Suprapubic skin (tissue), 4 donors: ENCODE data around the gene RNF114. TPM values are rescaled to one million over a fixed set of nuclear protein-coding genes. Genes with fewer than 3 reads are reported as not detected.
"Not testable (repeated sequence)": the region's sequence is repeated elsewhere in the genome, so short reads cannot be mapped to it uniquely, and the experiment has no call there.

ENCODE experiments used
- DNase-seq, 2 donors: peaks; one replicate each; pipeline ENCODE4 v3.0.0-alpha.2; 2019; ENCODE audit warnings: low spot score in 2 of 2
- H3K27ac ChIP-seq: fragments of 200-600 bp; sonication (generic); one replicate; pipeline ENCODE4 v1.5.1; 2019
- H3K27me3 ChIP-seq: fragments of 200-600 bp; sonication (generic); one replicate; pipeline ENCODE4 v1.5.1; 2019
- H3K36me3 ChIP-seq: fragments of 200-600 bp; sonication (generic); one replicate; pipeline ENCODE4 v1.5.1; 2019
- H3K4me1 ChIP-seq: fragments of 200-600 bp; sonication (generic); one replicate; pipeline ENCODE4 v1.5.1; 2019
- H3K4me3 ChIP-seq: fragments of 200-600 bp; sonication (generic); one replicate; pipeline ENCODE4 v1.5.1; 2019; ENCODE audit warnings: mild to moderate bottlenecking
- H3K9me3 ChIP-seq: fragments of 200-600 bp; sonication (generic); one replicate; pipeline ENCODE4 v1.5.1; 2019
- EP300 ChIP-seq: sonication (generic); formaldehyde crosslinking; IDR thresholded peaks from one replicate; pipeline ENCODE4 v1.6.1; 2017; ENCODE audit warnings: antibody characterized with exemption
- POLR2A ChIP-seq, 2 donors: fragments of 450-650 bp; IDR thresholded peaks; one replicate each; pipeline ENCODE4 v1.6.1; 2017; ENCODE audit warnings: antibody characterized with exemption in 2 of 2, mild to moderate bottlenecking in 2 of 2, moderate library complexity in 2 of 2
- POLR2AphosphoS5 ChIP-seq, 3 donors: sonication (generic); formaldehyde crosslinking; IDR thresholded peaks; one replicate each; pipeline ENCODE4 v1.6.1; 2017; ENCODE audit warnings: antibody characterized with exemption in 3 of 3
- WGBS: methylation state at CpG from one replicate; pipeline ENCODE4 v1.1.5; 2018; 5-methylcytosine and 5-hydroxymethylcytosine counted together
- total RNA-seq, 4 donors: library from RNA; depleted of rRNA; stranded (reverse); fragments of >200 nt; gene quantifications; one replicate each; pipeline ENCODE4 v1.1.0, GENCODE V29; 2016
- TF ChIP-seq, protein P1 (sequence below), 2 donors: fragments of 200-600 bp in 1 of 2; fragments of 450-650 bp in 1 of 2; sonication (generic) in 1 of 2; IDR thresholded peaks; one replicate each; pipeline ENCODE4 v1.5.1; 2016 to 2019; ENCODE audit warnings: antibody characterized with exemption in 2 of 2, mild to moderate bottlenecking in 1 of 2, moderate library complexity in 1 of 2

RNF114 gene
- total RNA-seq, 4 donors from 2014 or later = 134 to 150 (median 138) TPM

GRCh38 chr20:49976542-49976941 is 40.3 kb downstream of the RNF114 start:
- H3K27me3 ChIP-seq = no peaks in the 10 kb centered on the region

GRCh38 chr20:49977740-49978139 is 41.5 kb downstream of the RNF114 start:
- 96% methylated on average over 1 of the region's 2 CpGs for WGBS
- not testable (repeated sequence) for H3K27ac ChIP-seq, H3K36me3 ChIP-seq, H3K27me3 ChIP-seq, H3K4me3 ChIP-seq, DNase-seq, H3K9me3 ChIP-seq
- peaks cover 22% of the 10 kb centered on the region for H3K4me1 ChIP-seq

More at GRCh38 chr20:49976542-49976941, 40.3 kb downstream of the RNF114 start:
- no peak for DNase-seq
- TF ChIP-seq, protein P1, sequence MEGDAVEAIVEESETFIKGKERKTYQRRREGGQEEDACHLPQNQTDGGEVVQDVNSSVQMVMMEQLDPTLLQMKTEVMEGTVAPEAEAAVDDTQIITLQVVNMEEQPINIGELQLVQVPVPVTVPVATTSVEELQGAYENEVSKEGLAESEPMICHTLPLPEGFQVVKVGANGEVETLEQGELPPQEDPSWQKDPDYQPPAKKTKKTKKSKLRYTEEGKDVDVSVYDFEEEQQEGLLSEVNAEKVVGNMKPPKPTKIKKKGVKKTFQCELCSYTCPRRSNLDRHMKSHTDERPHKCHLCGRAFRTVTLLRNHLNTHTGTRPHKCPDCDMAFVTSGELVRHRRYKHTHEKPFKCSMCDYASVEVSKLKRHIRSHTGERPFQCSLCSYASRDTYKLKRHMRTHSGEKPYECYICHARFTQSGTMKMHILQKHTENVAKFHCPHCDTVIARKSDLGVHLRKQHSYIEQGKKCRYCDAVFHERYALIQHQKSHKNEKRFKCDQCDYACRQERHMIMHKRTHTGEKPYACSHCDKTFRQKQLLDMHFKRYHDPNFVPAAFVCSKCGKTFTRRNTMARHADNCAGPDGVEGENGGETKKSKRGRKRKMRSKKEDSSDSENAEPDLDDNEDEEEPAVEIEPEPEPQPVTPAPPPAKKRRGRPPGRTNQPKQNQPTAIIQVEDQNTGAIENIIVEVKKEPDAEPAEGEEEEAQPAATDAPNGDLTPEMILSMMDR (IDR thresholded peaks at IDR 0.05) = no peak
- TF ChIP-seq POLR2A (IDR thresholded peaks at IDR 0.05) = no peak
- TF ChIP-seq EP300 = no peak
- no peak for TF ChIP-seq POLR2AphosphoS5 (IDR thresholded peaks at IDR 0.05)
- WGBS = 78% methylated on average over 2 of the region's 2 CpGs
- Histone ChIP-seq H3K36me3 (no peaks in the 10 kb centered on the region), H3K4me1 (peaks cover 10% of the 10 kb centered on the region), H3K4me3 (no peak overlapping the region), H3K27ac (no peak overlapping the region), H3K9me3 (no peaks in the 10 kb centered on the region)

- Histone ChIP-seq H3K27ac (no peak overlapping the region), H3K36me3 (no peaks in the 10 kb centered on the region), H3K27me3 (no peaks in the 10 kb centered on the region), H3K9me3 (no peaks in the 10 kb centered on the region), H3K4me1 (peaks cover 31% of the 10 kb centered on the region), H3K4me3 (no peak overlapping the region)
- WGBS = 70% methylated on average over 3 of the region's 3 CpGs
- TF ChIP-seq POLR2AphosphoS5 (IDR thresholded peaks at IDR 0.05) = no peak
- no peak for TF ChIP-seq POLR2A (IDR thresholded peaks at IDR 0.05)
- TF ChIP-seq, protein P1 (IDR thresholded peaks at IDR 0.05) = no peak
- no peak for TF ChIP-seq EP300
- DNase-seq = no peak
These were observed 42.5 kb downstream of the RNF114 start for GRCh38 chr20:49978685-49979029.

GRCh38 chr20:49979030-49979832 is 43.0 kb downstream of the RNF114 start:
- WGBS = 35% methylated on average over 19 of the region's 37 CpGs
- DNase-seq = peak in 1 of 2 donors; percentile 77
- no peak overlapping the region for H3K27ac ChIP-seq

DNA sequence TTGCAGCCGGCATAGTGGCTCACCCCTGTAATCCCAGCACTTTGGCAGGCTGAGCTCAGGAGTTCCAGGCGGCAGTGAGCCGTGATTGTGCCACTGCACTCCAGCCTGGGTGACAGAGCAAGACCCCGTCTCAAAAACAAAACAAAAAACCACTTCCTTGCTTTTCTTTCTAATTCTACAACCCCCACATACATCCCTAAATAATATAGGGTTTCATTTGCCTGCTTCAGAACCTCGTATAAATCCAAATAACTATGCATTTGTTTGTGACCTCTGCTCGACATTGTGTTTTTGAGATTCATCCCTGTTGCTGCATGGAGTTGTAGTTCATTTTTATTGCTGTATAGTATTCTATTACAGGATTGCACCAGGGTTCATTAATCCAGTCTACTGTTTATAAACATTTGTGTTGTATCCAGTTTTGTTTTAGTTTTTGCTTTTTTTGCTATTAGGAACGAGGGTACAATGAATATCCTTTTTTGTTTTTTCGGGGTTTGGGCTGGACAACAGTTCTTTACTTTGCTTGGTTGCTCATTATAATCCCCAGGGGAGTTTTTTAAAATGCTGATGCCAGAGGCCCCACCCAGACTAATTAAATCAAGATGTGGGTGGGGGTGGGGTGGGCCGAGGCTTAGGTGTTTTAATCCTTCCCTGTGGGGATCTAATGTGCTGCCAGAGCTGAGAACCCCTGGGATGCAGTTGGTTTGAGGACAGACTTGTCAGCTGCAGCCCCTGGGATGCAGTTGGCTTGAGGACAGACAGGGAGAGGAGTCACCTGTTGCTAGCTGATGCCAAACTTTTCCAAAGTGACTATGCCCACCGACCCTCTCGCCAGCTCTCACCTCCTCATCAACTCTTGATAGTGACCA is 44.2 kb downstream of the RNF114 start:
- H3K9me3 ChIP-seq = no peaks in the 10 kb centered on the region
- H3K4me3 ChIP-seq = no peak overlapping the region
- H3K36me3 ChIP-seq = no peaks in the 10 kb centered on the region
- H3K4me1 ChIP-seq = peaks cover 42% of the 10 kb centered on the region
- TF ChIP-seq, protein P1 (IDR thresholded peaks at IDR 0.05) = no peak
- TF ChIP-seq EP300 = no peak
- TF ChIP-seq POLR2A (IDR thresholded peaks at IDR 0.05) = no peak
- TF ChIP-seq POLR2AphosphoS5 (IDR thresholded peaks at IDR 0.05) = no peak
- DNase-seq = no peak
- no peaks in the 10 kb centered on the region for H3K27me3 ChIP-seq
- no peak overlapping the region for H3K27ac ChIP-seq
- 68% methylated on average over 11 of the region's 11 CpGs for WGBS

More at GRCh38 chr20:49979030-49979832, 43.0 kb downstream of the RNF114 start:
- Histone ChIP-seq H3K36me3 (no peaks in the 10 kb centered on the region), H3K27me3 (no peaks in the 10 kb centered on the region), H3K4me3 (peak overlapping the region; percentile 20), H3K4me1 (peaks cover 37% of the 10 kb centered on the region), H3K9me3 (no peaks in the 10 kb centered on the region)
- TF ChIP-seq, protein P1 (IDR thresholded peaks at IDR 0.05) = peak; percentile 98 to 99
- no peak for TF ChIP-seq POLR2AphosphoS5 (IDR thresholded peaks at IDR 0.05)
